ENCODE results near the gene CHST11.

- TF ChIP-seq EP300 (IDR thresholded peaks at IDR 0.05) = peak in 1 of 2 donors; percentile 61
- TF ChIP-seq CTCF (IDR thresholded peaks at IDR 0.05) = no peak
- TF ChIP-seq POLR2A (IDR thresholded peaks at IDR 0.05) = no peak
These were observed 214.0 kb downstream of the CHST11 start for GRCh38 chr12:104670439-104671408.
